Upper lobe of left lung (tissue), 6 donors: ENCODE data around the gene DEPDC1. TPM values are rescaled to one million over a fixed set of nuclear protein-coding genes. Genes with fewer than 3 reads are reported as not detected.

Source experiments
- ATAC-seq, 2 donors: fragments of 200-7000 bp; cut with Tn5 transposase; one replicate each; pipeline ENCODE4 v1.9.1; 2022; ENCODE audit warnings: mild to moderate bottlenecking in 2 of 2, moderate library complexity in 2 of 2; ENCODE audit not compliant: low FRiP score in 2 of 2
- DNase-seq, 2 donors: peaks; one replicate each; pipeline ENCODE4 v3.0.0-alpha.2; 2019 to 2020
- H3K27ac ChIP-seq, 4 donors: fragments of 200-600 bp; sonication (generic); one replicate each; pipeline ENCODE4 v1.5.1; 2016 to 2019
- H3K27me3 ChIP-seq, 4 donors: fragments of 200-600 bp; sonication (generic); one replicate each; pipeline ENCODE4 v1.5.1; 2017 to 2019
- H3K36me3 ChIP-seq, 4 donors: fragments of 200-600 bp; sonication (generic); one replicate each; pipeline ENCODE4 v1.5.1; 2016 to 2019
- H3K4me1 ChIP-seq, 4 donors: fragments of 200-600 bp; sonication (generic); one replicate each; pipeline ENCODE4 v1.5.1; 2018 to 2019
- H3K4me3 ChIP-seq, 4 donors: fragments of 200-600 bp; sonication (generic); one replicate each; pipeline ENCODE4 v1.5.1; 2017 to 2019; ENCODE audit warnings: mild to moderate bottlenecking in 2 of 4, moderate library complexity in 1 of 4
- H3K9me3 ChIP-seq, 4 donors: fragments of 200-600 bp; sonication (generic); one replicate each; pipeline ENCODE4 v1.5.1; 2018 to 2019
- EP300 ChIP-seq, 4 donors: sonication (generic); formaldehyde crosslinking; IDR thresholded peaks; one replicate each; pipeline ENCODE4 v1.5.1; 2017; ENCODE audit warnings: antibody characterized with exemption in 4 of 4, control low read depth in 2 of 4
- POLR2A ChIP-seq, 4 donors: fragments of 450-650 bp; IDR thresholded peaks; one replicate each; pipeline ENCODE4 v1.5.1; 2016 to 2017; ENCODE audit warnings: antibody characterized with exemption in 4 of 4, mild to moderate bottlenecking in 2 of 4
- POLR2AphosphoS5 ChIP-seq, 2 donors: sonication (generic); formaldehyde crosslinking; IDR thresholded peaks; one replicate each; pipeline ENCODE4 v1.5.1; 2017; ENCODE audit warnings: antibody characterized with exemption in 2 of 2
- WGBS, 2 donors: methylation state at CpG; one replicate each; pipeline ENCODE4 v1.1.5; 2017 to 2018; 5-methylcytosine and 5-hydroxymethylcytosine counted together
- total RNA-seq, 6 donors: library from RNA; depleted of rRNA in 4 of 6; stranded (reverse); fragments of >200 nt in 4 of 6; gene quantifications; one replicate each; pipeline versions ENCODE4 v1.1.0 to v1.2.1, GENCODE V29; 2016 to 2021
- TF ChIP-seq, protein P1 (sequence below), 6 experiments: fragments of 450-650 bp in 4 of 6; fragments of 200-600 bp in 2 of 6; sonication (generic) in 2 of 6; IDR thresholded peaks; one replicate each; pipeline ENCODE4 v1.5.1; 2016 to 2019; ENCODE audit warnings: antibody characterized with exemption in 6 of 6
- donor health status: DM: no; HTN: no; CAD: no; lungs with moderate emphysema.
- donor health status: DM: no; HTN: yes; CAD: no; lungs with severe emphysema.

The DEPDC1 gene, protein sequence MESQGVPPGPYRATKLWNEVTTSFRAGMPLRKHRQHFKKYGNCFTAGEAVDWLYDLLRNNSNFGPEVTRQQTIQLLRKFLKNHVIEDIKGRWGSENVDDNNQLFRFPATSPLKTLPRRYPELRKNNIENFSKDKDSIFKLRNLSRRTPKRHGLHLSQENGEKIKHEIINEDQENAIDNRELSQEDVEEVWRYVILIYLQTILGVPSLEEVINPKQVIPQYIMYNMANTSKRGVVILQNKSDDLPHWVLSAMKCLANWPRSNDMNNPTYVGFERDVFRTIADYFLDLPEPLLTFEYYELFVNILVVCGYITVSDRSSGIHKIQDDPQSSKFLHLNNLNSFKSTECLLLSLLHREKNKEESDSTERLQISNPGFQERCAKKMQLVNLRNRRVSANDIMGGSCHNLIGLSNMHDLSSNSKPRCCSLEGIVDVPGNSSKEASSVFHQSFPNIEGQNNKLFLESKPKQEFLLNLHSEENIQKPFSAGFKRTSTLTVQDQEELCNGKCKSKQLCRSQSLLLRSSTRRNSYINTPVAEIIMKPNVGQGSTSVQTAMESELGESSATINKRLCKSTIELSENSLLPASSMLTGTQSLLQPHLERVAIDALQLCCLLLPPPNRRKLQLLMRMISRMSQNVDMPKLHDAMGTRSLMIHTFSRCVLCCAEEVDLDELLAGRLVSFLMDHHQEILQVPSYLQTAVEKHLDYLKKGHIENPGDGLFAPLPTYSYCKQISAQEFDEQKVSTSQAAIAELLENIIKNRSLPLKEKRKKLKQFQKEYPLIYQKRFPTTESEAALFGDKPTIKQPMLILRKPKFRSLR
- 1 to 10 TPM in 2 of 6 donors, under 1 TPM in 3, not detected in 1; 0.14 to 1.6 (median 0.69) TPM for total RNA-seq

DNA sequence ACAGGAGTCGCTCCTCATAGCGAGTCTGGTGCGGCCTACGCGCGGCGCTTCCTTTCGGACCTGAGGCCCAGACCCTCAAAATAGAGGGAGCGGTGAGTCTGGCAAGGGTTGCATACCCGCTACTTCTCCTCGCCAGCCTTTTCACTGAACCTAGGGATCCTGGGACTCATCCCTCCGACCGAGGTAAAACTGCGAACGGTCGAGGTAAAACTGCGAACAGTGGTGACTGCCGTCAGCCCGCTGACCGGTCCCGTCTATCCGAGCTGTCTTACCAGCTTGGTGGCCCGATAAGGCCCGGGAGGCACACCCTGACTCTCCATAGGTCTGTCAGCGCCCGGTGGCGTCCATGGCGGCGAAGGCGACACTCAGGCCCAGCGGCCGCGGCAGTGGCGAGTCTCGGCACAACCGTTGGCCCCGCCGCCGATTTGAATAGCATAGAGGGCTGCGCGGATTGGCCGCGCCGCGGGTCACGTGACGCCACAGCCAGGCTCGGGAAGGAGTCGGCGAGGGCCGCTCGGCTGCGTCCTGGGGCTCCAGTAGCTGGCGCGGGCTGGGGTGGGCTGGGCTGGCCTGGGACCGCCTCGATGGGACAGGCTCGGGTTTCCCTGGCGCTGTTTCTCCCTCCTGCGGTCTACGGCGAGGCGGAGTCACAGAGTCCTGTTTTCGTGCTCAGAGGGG, at the start of gene DEPDC1:
Gene DEPDC1, minus strand, starts transcription at position 403 of the 678 bp plus-strand sequence. Its CDS starts 83 bp downstream, at position 320.
- Histone ChIP-seq H3K36me3 (no peaks in the 10 kb centered on the region), H3K9me3 (no peaks in the 10 kb centered on the region), H3K27ac (peak within 1 kb of the TSS in 1 of 4 donors; percentile 54), H3K4me3 (peak within 1 kb of the TSS; percentile 53 to 81 (median 64)), H3K27me3 (no peaks in the 10 kb centered on the region), H3K4me1 (peaks cover 9 to 21% (median 12%) of the 10 kb centered on the region in 4 donors)
- peak; percentile 98 to 99 for DNase-seq
- WGBS, 2 donors = 1 to 3% methylated on average over 18 to 62 of the region's 64 CpGs
- TF ChIP-seq POLR2A (IDR thresholded peaks at IDR 0.05) = peak in 1 of 4 donors; percentile 7
- TF ChIP-seq, protein P1, sequence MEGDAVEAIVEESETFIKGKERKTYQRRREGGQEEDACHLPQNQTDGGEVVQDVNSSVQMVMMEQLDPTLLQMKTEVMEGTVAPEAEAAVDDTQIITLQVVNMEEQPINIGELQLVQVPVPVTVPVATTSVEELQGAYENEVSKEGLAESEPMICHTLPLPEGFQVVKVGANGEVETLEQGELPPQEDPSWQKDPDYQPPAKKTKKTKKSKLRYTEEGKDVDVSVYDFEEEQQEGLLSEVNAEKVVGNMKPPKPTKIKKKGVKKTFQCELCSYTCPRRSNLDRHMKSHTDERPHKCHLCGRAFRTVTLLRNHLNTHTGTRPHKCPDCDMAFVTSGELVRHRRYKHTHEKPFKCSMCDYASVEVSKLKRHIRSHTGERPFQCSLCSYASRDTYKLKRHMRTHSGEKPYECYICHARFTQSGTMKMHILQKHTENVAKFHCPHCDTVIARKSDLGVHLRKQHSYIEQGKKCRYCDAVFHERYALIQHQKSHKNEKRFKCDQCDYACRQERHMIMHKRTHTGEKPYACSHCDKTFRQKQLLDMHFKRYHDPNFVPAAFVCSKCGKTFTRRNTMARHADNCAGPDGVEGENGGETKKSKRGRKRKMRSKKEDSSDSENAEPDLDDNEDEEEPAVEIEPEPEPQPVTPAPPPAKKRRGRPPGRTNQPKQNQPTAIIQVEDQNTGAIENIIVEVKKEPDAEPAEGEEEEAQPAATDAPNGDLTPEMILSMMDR (IDR thresholded peaks at IDR 0.05) = peak in 1 of 6 experiments; percentile 7
- TF ChIP-seq EP300 (IDR thresholded peaks at IDR 0.05) = no peak
- TF ChIP-seq POLR2AphosphoS5 (IDR thresholded peaks at IDR 0.05) = peak in 1 of 2 donors; percentile 54
- ATAC-seq = peak; percentile 99

DNA sequence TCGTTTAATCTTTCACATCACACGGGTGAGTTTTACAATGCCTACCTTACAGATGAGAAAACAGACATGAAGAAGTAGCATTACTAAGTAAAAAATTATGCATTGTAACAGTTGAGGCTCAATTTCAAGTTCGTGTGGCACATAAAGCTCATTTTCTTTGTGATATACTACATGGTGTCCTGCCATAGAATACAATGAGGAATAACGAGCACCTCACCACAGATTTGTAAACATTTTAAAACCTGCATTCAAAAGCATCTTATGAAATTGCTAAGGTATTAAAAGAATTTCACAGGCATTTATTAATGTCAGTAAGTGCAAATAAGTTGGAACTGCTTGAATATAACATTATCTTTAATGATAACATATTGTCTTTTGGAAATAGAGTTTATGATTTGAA, 47.8 kb upstream of the DEPDC1 start:
- ATAC-seq (no peak), DNase-seq (no peak)
- TF ChIP-seq POLR2A (IDR thresholded peaks at IDR 0.05) (no peak), POLR2AphosphoS5 (IDR thresholded peaks at IDR 0.05) (no peak), EP300 (IDR thresholded peaks at IDR 0.05) (no peak)
- TF ChIP-seq, protein P1 (IDR thresholded peaks at IDR 0.05) = no peak
- Histone ChIP-seq H3K27ac (no peak overlapping the region), H3K4me3 (no peak overlapping the region), H3K36me3 (no peaks in the 10 kb centered on the region), H3K27me3 (no peaks in the 10 kb centered on the region), H3K4me1 (no peaks in the 10 kb centered on the region), H3K9me3 (no peaks in the 10 kb centered on the region)
- WGBS, 2 donors = 71 to 76% methylated on average over 4 of the region's 4 CpGs

DNA sequence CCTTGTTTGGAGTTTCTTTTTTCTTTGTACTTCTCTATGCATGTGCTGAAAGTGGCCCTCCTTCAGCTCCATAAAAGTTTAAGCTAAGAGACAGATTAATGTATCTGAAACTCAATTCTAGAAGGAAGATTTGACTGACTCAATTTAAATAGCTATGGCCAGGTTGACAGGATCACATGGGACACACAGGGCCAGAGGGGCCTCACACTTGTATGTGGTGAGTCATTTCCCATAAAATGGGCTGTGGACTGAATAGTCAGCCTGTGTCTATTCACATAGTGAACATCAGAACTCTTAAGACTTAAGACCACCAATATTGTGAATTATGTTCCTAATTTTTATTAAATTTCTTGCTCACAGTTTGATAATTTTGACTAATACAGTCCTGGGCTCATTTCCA, 45.7 kb upstream of the DEPDC1 start:
- no peak for DNase-seq

DNA sequence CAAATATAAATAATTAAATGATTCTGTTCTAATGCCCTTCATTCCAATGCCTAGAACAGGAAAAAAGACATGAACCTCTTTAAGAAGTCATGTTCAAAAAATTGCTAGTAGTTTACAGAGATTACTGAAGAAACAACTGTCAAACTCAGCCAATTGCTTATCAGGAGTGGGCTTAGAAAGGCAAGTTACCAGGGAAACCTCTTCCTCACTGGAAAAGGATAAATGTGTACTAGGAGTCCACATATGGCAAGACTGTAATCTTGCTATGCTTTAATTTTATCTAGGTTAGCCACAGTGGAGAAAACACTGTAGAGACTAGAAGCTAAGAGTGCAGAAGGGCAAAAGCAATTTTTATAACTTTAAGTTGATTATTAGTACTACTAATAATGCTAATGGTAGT, 42.1 kb upstream of the DEPDC1 start:
- no peaks in the 10 kb centered on the region for H3K4me1 ChIP-seq
- TF ChIP-seq, protein P1 (IDR thresholded peaks at IDR 0.05) = no peak
- no peak for TF ChIP-seq POLR2AphosphoS5 (IDR thresholded peaks at IDR 0.05)
- no peak for TF ChIP-seq EP300 (IDR thresholded peaks at IDR 0.05)
- no peak for TF ChIP-seq POLR2A (IDR thresholded peaks at IDR 0.05)
- no peak for DNase-seq
- H3K27me3 ChIP-seq = no peaks in the 10 kb centered on the region
- no peaks in the 10 kb centered on the region for H3K36me3 ChIP-seq
- no peaks in the 10 kb centered on the region for H3K9me3 ChIP-seq
- H3K27ac ChIP-seq = no peak overlapping the region
- no peak for ATAC-seq
- H3K4me3 ChIP-seq = no peak overlapping the region

More for the DNA sequence above, 45.7 kb upstream of the DEPDC1 start:
- Histone ChIP-seq H3K4me1 (no peaks in the 10 kb centered on the region), H3K27ac (no peak overlapping the region), H3K4me3 (no peak overlapping the region), H3K36me3 (no peaks in the 10 kb centered on the region), H3K9me3 (no peaks in the 10 kb centered on the region), H3K27me3 (no peaks in the 10 kb centered on the region)
- ATAC-seq = no peak
- TF ChIP-seq POLR2AphosphoS5 (IDR thresholded peaks at IDR 0.05) (no peak), EP300 (IDR thresholded peaks at IDR 0.05) (no peak), POLR2A (IDR thresholded peaks at IDR 0.05) (no peak)
- TF ChIP-seq, protein P1 (IDR thresholded peaks at IDR 0.05) = no peak
